Central memory CD4-positive, alpha-beta T cell (primary cell): Measurements from ENCODE around the gene C12orf42.
"Not testable (repeated sequence)": the region's sequence is repeated elsewhere in the genome, so short reads cannot be mapped to it uniquely, and the experiment has no call there.

Experiments used
- DNase-seq: peaks from one replicate; pipeline ENCODE4 v3.0.0; 2022

C12orf42 gene

DNA sequence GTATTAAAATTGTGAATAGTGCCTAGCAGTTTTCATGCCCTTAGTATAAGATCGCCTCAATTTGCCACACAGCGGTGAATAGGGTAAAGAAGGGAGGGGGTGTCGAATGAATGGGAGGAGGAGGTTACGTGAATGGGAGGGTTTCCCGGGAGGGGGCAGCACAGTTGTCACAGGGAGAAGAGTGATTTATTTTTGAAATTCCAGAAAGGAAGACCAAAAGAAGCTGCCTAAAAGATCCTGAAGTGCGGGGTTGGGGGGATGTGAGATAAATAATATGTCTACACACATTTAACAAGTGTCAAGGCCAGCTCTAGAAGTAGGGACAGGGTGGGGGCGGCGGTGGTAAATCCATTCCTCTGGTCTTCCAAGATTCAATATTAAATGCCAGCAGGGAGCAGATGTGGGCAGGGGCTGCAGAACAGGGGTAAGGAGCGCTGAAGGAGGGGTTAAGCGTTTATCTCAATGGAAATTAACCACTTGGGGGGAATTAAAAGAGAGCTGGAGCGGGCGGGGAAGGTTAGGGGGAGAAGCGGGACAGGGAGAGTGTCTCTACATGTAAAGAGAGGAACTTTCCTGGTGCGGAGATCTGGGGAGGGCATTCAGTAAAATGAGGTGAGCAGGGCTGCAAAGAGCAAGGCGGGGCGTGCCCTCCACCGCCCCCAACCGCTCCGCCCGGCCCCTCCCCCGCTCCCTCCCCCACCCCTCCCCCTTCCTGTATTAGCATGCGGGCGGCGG lies 867 bp downstream of the C12orf42 start:
- DNase-seq: no peak

DNA sequence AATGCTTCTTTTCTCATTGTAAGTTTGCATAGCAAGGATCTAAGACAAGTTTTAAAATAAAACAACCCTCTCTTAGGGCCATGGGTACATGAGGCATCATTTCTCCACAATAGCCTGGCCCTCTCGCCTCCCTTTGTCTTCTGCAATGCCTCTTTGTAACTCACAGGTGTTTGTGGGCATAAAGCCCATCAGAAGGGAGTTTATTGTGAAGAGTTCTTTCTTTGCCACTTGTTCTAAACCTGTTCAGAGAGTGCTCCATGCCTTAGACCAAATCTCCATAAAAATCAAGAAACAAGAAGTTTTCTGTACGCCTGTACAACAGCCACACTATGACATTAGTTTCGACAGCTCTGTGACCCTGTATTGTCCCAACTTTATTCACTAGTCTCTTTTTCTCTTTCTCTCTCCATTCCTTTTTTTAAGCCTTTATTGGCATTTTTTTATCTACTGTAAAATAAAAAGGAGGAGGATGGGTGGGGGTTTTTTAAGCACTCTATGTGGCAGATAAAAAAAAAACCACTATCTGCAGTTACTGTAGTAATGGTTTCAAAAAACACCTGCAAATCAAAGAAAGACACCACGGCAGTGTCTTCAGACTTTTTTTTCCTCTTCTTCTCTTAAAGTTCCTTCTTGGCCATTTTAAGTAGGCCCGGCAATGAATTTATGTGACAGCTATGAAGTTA lies 1.6 kb downstream of the C12orf42 start:
- DNase-seq: no peak

DNA sequence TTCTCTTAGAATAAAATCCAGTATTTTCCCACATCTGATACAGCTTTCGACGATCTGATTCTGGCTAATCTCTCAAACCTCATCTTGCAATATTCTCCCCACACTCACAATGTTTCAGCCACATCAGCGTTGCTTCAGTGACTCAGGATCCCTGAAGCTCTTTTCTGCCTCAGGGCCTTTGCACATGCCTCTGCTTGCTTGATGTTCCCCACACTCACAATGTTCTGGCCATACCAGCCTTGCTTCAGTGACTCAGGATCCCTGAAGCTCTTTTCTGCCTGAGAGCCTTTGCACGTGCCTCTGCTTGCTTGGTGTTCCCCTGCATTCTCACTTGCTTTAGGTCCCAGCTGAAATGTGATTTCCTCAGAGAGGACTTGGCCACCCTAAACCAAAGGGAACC lies 2.6 kb downstream of the C12orf42 start:
- DNase-seq: no peak

DNA sequence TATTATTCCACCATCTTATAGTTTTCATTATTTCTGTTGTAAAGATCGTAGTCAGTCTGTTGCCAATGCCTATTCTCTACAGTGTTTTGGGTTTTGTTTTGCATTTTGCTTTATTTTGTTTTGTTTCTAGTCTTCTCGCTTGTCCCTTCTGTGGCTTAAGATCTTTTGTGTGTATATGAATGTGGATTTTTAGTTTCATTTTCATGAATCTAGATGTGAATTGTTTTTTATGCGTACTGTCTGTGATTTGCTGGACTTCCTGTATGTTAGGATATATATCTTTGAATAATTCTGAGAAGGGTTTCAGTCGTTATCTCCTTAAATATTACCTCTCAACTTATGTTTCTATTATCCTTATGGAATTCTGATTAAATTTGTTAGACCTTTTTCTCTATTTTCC lies 13.4 kb downstream of the C12orf42 start:
- DNase-seq: no peak

DNA sequence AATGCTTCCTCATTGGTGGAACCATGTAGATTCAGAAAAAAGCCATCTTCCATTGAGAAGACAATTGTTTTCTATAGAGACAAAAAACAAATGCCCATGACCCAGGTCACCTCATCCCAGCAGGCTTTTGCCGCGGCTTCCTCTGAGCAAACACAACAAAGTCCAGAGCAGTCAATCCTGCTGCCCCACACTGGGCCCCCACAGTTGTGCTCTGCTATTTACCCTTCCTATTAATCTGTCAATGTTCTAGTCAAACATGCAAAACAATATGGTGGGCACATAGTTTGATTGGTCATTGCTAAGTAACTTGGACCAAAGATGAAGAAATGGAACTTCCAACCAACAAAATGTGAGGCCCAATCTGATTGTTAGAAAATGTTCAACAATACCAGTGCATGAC lies 20.7 kb downstream of the C12orf42 start:
- DNase-seq: no peak

DNA sequence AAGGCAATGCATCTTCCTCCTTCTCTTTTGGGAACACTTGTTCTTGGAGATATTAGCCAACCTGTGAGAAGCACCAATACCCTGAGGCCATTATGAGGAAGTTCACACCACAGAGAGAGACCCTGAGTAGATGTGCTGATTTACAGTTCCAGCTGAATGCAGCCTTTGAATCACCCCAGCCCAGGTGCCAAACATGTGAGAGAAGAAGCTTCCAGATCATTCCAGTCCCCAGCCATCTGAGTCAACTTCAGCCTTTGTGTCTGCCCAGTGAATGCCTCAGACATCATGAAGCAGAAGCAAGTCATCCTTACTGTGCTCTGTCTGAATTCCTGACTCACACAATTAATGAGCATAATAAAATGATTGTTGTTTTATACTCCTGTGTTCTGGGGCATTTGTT lies 25.1 kb downstream of the C12orf42 start:
- no peak for DNase-seq

DNA sequence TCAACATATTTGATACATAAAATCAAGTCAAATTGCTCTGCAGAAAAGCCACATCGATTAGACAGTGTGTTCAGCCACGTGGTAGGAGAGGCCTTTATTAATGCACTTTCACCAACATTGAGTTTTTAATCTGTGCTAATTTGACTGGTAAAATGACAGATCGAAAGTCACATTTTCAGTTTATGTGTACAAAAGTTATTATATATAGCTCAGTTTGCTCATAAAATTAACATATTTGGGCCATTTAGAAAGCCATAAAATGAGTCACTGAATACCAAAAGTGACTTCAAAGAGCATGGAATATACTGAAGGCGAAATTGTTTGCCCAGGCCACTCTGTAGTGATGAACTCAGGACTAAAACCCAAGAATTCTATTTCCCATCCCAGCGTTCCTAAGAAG lies 26.0 kb downstream of the C12orf42 start:
- no peak for DNase-seq

DNA sequence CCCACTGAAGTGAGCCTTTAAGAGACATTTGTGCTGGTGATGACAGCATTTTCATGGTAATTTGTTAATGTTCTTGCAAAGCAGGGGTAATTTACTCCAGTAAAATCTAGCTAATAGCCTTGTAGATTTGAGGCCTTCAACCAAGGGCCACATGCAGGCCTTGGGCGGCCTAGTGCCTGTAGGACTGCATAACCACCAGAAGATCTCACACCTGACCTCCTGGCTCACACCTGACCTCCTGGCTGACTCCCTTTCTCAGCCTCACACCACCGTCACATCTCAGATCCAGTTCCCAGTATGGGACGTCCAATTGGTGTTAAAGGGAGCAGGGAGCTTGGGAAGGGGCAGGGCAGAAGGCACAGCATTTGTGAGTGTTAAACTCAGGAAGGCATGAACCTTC lies 26.9 kb downstream of the C12orf42 start:
- DNase-seq: no peak

DNA sequence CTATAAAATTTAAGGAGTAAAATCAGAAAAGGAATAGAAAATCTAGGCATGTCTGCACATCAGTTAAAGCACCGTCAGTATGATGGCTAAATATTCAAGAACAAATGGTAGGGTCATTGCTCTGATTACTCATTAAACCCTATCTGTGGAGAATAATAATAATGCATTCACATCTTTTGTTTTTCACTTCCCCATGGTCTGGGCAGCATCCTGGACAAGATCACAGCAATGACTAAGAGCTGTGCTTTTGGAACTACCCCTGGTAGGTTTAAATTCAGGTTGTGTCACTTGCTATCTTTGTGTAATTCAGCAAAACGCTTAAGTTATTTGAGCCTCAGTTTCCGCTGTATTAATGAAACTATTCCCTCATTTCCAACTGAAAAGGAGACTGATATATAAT lies 33.1 kb downstream of the C12orf42 start:
- no peak for DNase-seq

DNA sequence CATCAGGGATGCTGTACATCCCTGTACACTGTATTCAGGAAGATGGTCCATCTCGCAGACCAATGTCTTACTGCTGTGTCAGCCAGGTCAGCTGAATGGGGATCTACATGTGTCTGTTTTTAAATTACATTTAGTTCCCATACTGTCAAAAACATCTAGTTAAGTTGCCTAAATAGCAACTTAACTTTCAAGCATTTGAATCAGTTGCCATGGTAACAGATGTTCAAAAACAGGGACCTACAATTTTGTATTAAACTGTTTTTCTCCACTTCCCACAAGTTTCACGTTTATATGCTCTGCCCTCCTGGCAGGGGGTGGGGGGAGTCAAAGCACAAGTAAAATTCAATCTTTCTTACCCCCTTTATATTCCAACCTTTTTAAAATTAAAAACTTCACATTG lies 38.3 kb downstream of the C12orf42 start:
- no peak for DNase-seq

DNA sequence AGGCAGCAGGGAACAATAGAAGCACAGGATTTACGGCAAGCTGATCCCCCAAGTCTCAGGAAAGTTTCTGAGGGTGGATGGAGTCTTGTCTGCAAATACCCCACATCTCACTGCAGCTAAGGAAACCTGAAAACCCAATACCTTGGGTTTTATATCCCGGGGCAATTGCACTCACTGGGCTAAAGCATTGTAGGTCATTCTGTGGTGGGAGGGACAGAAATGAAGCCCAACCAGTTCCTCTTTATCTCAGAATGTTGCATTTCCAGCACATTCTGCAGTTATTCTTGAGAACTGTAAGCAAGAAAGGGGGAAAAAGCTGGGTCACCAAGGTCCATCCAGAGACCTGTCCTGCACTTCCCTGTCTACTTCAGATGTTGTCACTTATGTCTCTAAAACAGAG lies 39.8 kb downstream of the C12orf42 start:
- DNase-seq: no peak

DNA sequence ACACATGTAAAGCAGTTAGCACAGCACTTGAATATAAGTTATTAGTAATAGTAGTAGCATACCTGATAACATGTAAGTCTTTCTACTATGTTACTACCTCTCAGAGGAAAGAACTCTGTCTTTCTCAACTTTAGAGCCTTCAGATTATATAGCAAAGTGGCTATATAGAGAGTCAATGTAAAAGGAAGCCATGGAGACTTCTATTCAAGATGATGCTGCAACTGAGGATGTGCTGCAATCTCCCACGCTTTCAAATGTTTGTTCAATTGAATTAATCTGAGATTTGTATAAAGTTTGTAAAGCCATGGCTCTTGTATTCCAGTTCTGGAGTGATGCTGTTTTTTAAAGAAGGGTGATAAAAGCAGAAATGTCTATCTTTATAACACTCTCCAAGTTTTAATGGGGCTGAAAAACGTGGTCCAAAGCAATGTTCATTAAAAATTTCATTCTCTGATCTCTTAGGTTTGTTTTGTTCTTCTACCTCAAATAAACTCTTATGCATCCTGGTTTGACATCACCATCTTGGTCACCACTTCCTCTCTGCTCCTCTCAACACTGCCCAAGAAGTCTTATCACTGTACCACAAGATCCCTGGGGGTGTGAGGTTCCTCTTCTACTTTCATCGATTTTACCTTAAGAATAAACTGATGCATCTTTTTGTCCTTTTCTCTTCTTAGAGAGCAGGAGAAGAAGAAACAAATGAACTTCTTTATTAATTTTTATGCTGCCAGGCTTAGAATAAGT lies 40.6 kb downstream of the C12orf42 start:
- peak; percentile 49 for DNase-seq

DNA sequence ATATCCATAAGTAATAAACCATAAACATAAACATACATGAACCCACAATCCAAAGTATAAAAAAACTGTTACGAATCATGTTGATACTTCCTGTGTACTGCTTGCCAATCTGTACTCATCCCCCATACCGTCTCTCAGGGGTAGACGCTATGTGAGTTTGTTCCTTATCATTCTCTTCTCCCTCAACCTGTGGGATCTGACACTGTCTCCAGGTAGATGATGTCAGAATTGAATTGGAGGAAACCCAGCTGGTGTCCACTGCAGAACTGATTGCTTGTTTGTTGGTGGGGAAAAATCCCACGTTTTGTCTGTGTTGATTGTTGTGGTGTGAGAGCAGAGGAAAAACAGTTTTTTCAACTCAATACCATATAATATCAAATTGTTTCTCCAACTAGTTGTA lies 50.8 kb downstream of the C12orf42 start:
- no peak for DNase-seq

DNA sequence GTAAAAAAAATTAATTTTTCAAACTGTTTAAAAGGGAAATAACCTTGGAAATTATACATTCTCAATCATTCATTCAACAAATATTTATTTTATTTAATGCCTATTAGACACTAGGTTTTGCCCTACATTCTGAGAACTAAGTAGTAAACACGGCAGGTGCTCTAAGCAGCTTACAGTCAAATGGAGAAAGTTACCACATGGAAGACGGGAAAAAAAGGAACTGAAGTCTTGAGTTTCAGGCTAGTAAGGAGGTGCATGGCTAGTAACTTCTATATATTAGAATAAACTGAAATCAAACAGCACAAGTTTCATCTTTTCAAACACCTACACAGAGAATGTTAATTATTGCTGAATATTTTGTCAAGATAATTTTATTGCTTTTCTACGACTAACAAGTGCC lies 52.9 kb downstream of the C12orf42 start:
- DNase-seq: no peak

DNA sequence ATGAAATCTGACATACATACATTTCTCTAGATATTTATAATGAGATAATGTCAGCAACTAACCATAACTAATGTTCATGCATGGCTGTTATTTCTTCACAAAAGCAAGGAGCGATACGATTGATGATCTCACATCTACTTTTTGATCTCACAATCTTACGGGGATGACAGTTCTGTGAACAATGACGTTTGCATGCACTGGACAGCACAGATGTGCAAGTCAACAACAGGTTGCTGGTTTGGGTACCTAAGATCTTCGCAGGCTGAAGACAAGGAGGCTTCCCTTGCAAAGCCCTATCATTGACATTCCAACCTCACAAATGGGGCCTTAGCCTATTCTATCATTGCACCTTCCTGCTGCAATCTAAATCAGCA lies 53.6 kb downstream of the C12orf42 start:
- DNase-seq: no peak

DNA sequence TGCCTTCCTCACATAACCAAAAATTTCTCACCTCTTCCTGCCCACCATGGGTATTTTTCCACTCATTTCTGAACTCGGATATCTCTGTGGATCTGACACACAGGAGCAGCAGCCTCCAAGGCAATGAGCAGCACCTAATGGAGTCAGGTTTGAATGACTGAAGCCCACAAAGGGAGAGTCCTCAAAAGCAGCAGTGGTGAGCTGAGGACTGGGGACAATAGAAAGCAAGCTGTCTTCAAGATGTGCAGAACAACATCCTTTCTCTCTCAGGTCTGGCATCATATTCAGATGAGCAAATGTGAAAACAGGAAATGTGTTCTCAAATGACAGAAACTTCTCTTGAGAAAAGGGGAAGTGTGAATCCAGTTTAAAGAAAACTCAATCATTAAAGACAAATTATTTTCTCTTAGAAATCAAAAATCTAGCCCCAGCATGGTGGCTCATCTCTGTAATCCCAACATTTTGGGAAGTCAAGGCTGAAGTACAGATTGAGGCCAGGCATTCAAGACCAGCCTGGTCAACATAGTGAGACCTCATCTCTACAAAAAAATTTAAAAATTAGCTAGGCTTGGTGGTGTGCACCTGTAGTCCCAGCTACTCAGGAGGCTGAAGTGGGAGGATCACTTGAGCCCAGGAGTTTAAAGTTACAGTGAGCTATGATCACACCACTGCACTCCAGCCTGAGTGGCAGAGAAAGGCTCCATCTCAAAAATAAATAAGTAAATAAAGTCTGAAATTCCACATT lies 54.2 kb downstream of the C12orf42 start:
- peak; percentile 39 for DNase-seq

DNA sequence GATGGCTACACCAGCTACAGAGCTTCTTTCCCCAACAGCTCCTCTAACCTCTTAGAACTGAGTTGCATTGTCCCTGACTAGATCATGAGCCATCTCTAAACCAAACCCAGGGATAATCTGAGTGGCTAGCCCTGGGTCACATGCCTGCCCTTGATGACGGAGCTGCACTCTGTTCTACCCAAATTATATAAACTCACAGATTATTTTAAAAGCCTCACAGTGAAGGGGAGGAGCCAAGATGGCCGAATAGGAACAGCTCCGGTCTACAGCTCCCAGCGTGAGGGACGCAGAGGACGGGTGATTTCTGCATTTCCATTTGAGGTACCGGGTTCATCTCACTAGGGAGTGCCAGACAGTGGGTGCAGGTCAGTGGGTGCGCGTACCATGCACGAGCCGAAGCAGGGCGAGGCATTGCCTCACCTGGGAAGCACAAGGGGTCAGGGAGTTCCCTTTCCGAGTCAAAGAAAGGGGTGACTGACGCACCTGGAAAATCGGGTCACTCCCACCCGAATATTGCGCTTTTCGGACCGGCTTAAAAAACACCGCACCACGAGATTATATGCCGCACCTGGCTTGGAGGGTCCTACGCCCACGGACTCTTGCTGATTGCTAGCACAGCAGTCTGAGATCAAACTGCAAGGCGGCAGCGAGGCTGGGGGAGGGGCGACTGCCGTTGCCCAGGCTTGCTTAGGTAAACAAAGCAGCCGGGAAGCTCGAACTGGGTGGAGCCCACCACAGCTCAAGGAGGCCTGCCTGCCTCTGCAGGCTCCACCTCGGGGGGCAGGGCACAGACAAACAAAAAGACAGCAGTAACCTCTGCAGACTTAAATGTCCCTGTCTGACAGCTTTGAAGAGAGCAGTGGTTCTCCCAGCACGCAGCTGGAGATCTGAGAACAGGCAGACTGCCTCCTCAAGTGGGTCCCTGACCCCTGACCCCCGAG lies 61.3 kb downstream of the C12orf42 start:
- peak; percentile 42 for DNase-seq

DNA sequence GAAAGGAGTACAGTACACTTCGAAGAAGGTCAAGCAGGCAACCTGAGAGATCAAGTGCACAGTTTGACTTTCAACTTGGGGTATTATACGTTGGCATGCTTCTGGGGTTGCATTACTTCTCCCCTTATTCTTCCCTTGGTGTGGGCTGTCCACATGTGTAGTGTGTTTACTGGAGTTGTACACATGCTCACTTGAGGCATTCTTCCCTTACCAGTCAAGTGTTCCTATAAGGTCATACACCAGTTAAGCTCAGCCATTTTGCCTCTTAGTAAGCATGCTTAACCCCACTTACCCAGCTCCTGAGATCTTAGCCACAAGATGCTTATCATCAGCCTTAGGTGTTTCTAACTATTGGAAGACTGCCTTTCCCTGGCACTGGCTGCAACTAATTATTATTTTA lies 63.8 kb downstream of the C12orf42 start:
- DNase-seq: no peak

DNA sequence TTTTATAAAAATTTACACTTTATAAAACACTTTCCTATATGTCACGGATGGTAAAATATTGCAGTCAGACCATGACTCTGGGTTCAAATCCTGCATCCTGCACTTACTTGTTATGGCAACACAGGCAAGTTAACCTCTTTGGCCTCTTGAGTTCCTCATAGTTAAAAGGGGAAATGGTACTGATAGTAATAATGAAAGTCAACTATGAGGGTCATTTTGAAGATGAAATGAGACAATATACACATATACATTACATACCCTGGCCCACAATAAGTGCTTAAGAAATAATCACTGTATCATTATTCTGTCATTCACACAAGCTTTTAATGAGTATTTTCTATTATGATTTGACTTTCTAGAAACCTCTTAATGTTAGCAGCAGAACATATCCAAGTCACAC lies 64.4 kb downstream of the C12orf42 start:
- DNase-seq: no peak

DNA sequence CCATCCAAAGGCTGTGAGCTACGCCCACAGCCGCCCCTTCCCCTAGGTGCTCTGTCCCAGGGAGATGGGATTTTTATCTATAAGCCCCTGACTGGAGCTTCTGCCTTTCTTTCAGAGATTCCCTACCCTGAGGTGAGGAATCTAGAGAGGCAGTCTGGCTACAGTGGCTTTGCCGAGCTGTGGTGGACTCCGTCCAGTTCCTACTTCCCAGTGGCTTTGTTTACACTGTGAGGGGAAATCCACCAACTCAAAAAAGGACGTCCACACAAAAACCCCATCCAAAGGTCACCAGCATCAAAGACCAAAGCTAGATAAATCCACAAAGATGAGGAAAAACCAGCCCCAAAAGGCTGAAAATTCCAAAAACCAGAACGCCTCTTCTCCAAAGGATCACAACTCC lies 70.1 kb downstream of the C12orf42 start:
- DNase-seq: not testable (repeated sequence)

DNA sequence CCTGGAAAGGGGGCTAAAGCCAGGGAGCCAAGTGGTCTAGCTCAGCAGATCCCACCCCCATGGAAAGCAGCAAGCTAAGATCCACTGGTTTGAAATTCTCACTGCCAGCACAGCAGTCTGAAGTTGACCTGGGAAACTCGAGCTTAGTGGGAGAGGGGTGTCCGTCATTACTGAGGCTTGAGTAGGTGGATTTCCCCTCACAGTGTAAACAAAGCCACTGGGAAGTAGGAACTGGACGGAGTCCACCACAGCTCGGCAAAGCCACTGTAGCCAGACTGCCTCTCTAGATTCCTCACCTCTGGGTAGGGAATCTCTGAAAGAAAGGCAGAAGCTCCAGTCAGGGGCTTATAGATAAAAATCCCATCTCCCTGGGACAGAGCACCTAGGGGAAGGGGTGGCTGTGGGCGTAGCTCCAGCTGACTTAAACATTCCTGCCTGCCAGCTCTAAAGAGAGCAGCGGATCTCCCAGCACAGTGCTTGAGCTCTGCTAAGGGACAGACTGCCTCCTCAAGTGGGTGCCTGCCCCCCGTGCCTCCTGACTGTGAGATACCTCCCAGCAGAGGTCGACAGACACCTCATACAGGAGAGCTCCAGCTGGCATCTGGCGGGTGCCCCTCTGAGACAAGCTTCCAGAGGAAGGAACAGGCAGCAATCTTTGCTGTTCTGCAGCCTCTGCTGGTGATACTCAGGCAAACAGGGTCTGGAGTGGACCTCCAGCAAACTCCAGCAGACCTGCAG lies 70.8 kb downstream of the C12orf42 start:
- DNase-seq: not testable (repeated sequence)
